ENCODE measurements around the gene AUTS2.

The AUTS2 gene

DNA sequence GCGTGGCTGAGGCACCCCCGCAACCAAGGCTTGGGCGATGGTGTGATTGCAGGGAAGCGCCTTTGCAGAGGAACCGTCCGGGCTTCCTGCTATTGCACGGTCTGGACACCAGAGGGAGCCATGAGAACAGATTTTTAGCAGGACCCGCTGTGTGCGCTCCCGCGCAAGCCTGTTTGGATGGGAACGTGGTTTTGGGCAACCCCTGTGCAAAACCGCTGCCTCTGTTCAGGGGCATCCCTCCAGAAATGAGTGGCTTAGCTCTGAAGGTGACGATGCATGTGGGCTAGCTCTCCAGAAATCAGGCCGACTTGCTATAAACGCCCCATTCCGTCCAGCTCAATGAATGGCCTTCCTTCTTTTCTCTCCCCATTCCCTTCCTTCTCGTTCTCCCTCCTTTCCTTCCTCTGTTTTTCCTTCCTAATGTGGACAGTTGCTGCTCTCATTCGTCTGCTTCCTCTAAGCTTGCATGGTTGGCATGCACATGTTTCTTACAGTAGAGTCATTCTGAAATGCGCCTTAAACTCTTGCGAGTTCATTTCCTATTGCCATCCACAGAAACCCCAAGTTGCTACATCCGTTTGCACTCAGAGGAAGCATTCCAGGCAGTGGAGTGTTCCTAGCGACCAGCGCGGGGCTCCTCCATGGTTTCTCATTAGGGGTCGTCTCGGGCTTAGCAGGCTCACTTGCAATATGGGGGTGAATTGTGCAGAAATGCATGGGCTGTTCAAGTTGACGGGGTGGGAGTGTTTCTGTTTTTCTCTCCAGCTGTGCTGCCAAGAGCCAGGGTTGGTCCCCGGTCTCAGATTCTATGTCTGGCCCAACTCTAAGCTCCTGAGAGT, 1231.2 kb downstream of the AUTS2 start:
- DNase-seq (ENCODE audit: low read depth): peak; percentile 10

- no peak for DNase-seq (ENCODE audit: low read depth)
Observed at GRCh38 chr7:70830060-70830395, 1231.8 kb downstream of the AUTS2 start.

GRCh38 chr7:70830426-70830825, 1232.2 kb downstream of the AUTS2 start:
- no peak for DNase-seq (ENCODE audit: low read depth)

DNA sequence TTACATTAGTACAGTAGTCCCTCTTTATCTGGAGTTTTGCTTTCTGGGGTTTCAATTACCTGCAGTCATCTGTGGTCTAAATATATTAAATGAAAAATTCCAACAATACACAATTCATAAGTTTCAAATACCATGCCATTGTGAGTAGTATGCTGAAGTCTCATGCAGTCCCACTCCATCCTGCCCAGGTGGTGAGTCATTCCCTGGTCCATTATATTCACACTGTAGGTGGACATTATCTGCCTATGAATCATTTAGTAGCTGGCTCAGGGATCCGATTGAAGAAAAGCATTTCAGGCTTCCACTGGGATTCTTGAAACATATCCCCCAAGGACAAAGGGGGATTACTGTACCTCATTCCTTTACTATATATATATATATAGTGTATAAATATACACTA, 1235.5 kb downstream of the AUTS2 start:
- peak; percentile 3 for DNase-seq (ENCODE audit: low read depth)

GRCh38 chr7:70834424-70834823, 1236.1 kb downstream of the AUTS2 start:
- no peak for DNase-seq (ENCODE audit: low read depth)

DNA sequence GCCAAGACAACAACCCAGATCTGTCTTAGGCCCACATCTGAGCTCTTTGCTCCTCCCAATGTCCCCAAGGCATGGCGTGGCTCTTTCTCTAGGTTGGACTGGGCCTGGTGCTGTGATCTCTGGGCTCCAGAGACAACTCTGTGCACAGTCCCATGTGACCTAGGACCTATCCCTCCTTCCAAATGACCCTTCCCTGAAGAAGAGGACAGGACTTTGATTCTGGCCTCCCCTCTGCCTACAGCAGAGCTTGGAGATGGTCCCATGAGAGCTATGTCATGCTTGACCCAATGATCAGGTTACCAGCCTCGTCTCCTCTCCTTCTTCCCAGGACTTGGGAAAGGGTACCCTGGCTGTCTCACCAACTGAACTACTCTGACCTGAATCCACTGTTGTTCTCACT, 1237.4 kb downstream of the AUTS2 start:
- no peak for DNase-seq (ENCODE audit: low read depth)

- DNase-seq (ENCODE audit: low read depth): no peak
Observed at GRCh38 chr7:70836279-70836678, 1238.0 kb downstream of the AUTS2 start.

- no peak for DNase-seq (ENCODE audit: low read depth)
Observed at GRCh38 chr7:70836946-70837345, 1238.7 kb downstream of the AUTS2 start.

DNA sequence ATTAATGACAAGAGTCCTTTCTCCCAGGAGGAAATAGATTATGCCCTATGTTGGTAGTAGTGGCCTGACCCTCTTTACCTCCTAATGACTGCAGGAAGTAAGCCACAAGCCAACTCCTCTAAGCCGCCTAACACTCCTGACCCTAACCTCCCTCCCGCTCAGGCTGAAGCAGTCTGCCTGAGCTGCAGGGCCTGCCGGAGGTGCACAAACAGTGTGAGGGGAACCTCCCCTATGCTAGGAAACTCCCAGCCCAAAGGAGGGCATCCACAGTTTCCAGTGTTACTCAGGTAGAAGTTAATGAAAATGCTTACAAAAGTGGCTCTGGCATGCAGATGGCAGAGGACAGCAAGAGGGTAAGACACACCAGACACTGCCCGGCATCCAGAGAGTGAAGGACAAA, 1239.3 kb downstream of the AUTS2 start:
- DNase-seq (ENCODE audit: low read depth): no peak

GRCh38 chr7:70838292-70838907, 1240.1 kb downstream of the AUTS2 start:
- DNase-seq (ENCODE audit: low read depth): no peak

Measured in HS-5 (cell line).